ENCODE data around the gene GNG4. TPM values are rescaled to one million over a fixed set of nuclear protein-coding genes. Genes with fewer than 3 reads are reported as not detected.

GNG4 gene
- total RNA-seq (2014; rRNA removed; shearing (Covaris generic)), result 0.25 and 0.87 TPM in 2 replicates
- 0.20 TPM in 1 of 2 replicates, not detected in the other for polyA plus RNA-seq (2014; cell fraction: nucleus; rRNA removed)

GRCh38 chr1:235649368-235650163, at the start of gene GNG4:
Gene GNG4, minus strand, starts transcription at chr1:235649784. Its CDS starts 65,946 bp downstream, at chr1:235583838.
- DNase-seq (ENCODE audit: extremely low read depth, low read depth), result no peak

- no peak for DNase-seq (ENCODE audit: extremely low read depth, low read depth)
These were observed 47.9 kb upstream of the GNG4 start for GRCh38 chr1:235697508-235697907.

DNA sequence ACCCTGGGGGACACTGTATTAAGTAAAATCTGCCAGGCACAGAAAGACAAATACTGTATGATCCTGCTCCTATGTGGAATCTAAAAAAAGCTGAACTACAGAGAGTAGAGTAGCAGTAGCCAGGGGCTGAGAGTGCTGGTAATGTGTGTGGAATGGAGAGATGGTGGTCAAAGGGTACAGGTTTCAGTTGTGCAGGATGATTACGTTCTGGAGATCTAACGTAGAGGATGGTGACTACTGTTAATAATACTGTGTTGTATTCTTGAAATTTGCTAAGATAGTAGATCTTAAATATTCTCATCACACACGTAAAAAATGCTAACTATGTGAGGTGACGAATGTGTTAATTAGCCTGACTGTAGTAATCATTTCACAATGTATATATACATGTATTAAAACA, 39.8 kb upstream of the GNG4 start:
- DNase-seq (ENCODE audit: extremely low read depth, low read depth), result no peak

DNA sequence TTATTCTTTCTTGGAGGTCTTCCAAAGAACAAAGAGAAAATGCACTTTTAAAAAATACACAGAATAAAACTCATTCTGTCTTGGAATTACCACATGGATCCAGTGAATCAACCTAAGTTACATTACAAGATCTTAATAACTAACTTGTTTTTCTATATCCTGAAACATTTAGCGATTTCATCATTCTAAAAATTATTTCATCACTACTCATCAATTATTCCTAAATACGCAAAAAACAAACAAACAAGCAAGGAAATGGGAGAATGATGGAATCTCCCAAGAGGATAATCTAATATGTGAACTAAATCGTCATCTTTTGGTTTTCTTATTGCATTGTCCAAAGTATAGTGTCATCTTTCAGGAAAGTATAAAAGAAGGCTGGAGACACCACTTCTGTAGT, 38.5 kb upstream of the GNG4 start:
- DNase-seq (ENCODE audit: extremely low read depth, low read depth), result no peak

- no peak for DNase-seq (ENCODE audit: extremely low read depth, low read depth)
These were observed 34.1 kb upstream of the GNG4 start for GRCh38 chr1:235683653-235684052.

DNA sequence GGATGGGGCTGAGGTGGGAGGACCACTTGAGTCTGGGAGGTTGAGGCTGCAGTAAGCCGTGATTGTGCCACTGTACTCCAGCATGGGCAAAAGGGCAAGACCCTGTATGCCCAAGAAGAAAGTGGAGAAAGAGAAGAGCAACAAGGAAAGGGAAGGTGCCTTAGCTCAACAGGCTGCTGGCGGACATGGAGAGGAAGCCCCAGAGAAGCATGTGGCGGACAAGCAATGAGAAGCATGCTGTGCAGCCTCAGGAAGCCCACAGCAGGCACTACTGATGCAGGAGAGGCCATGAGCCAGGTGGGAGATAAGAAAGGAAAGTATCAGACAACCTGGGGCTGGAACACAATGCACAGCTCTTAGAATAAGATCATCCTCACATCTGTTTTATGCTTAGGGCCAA, 32.6 kb upstream of the GNG4 start:
- DNase-seq (ENCODE audit: extremely low read depth, low read depth), result no peak

DNA sequence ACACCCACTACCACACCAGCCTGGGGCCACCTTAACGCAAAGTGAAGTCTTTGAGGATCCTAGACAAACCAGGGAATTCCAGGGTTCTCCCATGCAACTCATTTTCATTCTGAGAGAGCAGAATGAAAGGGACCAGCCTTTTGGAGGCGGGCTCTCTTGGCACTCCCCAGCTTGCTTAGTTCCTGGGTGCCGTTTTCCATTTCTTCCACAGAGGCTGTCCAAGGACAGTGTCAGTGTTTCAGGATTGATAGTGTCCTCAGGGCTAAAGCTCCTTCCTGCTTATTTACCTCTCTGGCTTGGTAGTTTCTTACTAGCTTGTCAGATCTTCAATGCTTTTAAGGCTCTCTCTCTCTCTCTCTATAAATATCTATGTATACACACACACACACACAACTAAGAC, 30.1 kb upstream of the GNG4 start:
- DNase-seq (ENCODE audit: extremely low read depth, low read depth), result no peak

GRCh38 chr1:235679005-235679404, 29.4 kb upstream of the GNG4 start:
- DNase-seq (ENCODE audit: extremely low read depth, low read depth), result no peak

DNA sequence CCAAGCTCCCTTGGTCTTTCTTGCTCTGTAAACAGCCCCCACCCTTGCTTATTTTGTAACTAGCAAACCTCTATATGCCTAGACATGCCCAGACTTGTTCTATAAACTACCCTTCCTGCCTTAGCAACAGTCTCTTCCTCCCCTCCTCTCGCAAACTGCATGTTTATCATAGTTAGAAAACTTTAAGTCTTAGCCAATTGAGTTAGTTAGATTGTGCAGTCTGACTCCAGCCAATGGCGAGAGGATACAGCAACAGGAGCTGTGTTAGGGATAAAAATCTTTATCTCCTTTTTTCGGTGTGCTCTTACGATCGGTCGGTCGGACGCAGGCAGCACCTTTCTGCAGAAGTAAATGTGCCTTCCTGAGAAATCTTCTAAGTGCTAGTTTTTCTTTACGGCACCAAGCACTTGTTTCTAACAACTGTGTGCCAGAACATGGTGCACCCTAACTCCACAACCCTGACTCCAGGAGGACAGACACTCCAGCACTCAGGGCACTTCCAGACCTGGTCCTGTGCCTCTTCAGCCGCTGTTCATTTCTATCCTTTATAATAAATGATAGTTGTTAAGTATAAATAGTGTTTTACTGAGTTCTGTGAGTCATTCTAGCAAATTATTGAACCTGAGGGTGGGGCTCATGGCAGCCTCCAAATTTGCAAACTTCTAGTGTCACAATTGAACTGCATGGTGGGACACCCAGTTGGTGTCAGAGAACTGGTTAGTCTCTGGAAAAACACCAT, 25.7 kb upstream of the GNG4 start:
- DNase-seq (ENCODE audit: extremely low read depth, low read depth), result peak; percentile 17

DNA sequence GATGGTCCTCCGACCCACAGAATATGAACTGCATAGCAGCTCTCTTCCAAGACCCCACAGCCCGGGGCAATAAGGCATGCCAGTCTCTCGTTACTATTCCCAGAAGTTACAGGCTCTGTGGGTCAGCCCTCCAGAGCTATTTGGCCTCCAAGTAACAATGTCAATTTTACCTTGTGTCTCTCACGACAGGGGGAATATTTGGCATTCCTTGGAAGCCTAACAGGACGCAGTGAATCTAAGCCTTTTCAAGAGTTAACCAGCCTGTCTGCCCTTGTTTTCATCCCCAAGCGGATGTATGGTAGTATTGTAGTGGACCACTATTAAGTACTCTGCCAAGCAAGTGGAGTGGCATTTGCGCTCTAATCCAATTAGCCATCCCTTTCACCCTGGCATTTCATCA, 24.4 kb upstream of the GNG4 start:
- DNase-seq (ENCODE audit: extremely low read depth, low read depth), result no peak

GRCh38 chr1:235671992-235672391, 22.4 kb upstream of the GNG4 start:
- no peak for DNase-seq (ENCODE audit: extremely low read depth, low read depth)

GRCh38 chr1:235670157-235670776, 20.7 kb upstream of the GNG4 start:
- no peak for DNase-seq (ENCODE audit: extremely low read depth, low read depth)

- DNase-seq (ENCODE audit: extremely low read depth, low read depth), result no peak
These were observed 19.7 kb upstream of the GNG4 start for GRCh38 chr1:235669277-235669676.

DNA sequence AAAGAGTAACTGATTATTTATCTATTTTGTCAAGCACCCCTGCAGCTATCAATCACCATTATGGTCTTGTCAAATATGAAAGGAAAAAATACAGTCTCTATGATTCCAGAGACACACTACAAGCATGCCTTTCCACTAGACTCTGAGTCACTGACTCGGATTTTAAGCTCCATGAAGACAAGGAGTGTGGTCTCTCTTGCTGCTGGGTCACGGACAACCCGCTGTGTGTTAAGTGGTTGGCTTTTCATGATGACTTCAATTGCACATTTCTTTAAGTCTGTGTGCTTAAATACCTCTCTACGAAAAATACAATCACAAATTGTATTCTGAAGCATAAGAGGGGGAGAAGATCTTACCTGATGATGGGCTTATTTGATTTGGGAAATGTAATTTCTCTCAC, 14.0 kb upstream of the GNG4 start:
- DNase-seq (ENCODE audit: extremely low read depth, low read depth), result no peak

DNA sequence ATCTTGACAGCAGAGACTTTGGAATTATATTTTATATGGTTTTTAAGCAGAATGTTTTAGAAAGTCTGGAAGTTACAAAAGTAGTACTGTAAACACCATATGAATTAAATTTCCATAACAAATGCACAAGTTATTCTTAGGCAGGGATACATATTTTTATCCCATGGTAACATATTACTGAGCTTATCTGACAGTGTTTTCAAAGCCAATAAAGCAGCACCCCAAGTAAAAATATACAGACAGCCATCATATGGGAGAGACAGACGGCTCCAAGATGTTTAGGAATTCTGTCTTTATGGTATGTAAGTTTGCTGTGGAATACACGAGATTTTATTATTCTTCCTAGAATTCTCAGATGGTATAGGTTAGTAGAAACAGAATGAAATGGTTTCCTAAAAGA, 12.0 kb upstream of the GNG4 start:
- DNase-seq (ENCODE audit: extremely low read depth, low read depth), result no peak

DNA sequence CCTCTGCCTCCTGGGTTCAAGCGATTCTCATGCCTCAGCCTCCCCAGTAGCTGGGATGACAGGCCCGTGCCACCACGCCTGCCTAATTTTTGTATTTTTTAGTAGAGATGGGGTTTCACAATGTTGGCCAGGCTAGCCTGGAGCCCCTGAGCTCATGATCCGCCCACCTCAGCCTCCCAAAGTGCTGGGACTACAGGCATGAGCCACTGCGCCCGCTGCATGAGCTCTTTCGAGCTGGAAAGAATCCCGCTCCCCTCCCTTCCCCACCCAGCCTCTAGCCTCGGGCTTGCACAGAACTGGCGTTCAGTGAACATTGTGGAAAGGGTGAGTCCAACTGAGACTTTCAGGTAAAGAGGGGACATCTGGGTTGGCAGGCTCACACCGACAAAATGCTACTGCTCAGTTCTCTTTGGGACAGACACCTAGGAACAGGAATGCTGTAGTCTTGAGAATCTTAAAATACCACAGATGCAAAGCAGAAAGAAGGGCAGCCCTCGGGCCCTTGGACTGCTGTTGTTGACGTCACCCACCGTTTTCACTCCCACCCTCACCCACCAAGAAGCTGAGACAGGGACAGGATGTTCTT, 9.7 kb upstream of the GNG4 start:
- DNase-seq (ENCODE audit: extremely low read depth, low read depth), result no peak

GRCh38 chr1:235657747-235658526, 8.4 kb upstream of the GNG4 start:
- DNase-seq (ENCODE audit: extremely low read depth, low read depth), result no peak

DNA sequence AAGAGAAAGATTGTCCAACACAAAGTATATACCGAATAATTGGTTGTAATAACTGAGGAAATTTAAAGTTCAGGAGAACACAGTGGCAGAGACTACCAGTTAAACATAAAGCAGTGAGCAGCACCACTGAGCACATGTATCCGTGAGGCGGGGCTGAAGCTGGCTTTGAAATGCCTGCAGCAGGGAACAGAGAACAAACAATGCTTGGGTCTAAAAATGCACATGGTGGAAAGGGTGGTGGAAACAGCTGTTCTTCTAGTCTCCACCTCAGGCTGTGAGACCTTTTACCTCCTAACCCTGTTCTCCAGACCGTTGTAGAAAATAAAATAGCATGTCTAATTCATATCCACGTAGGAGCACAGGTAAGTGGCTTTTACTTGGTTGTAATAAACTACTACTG, 7.7 kb upstream of the GNG4 start:
- no peak for DNase-seq (ENCODE audit: extremely low read depth, low read depth)

- no peak for DNase-seq (ENCODE audit: extremely low read depth, low read depth)
These were observed 2.8 kb upstream of the GNG4 start for GRCh38 chr1:235652364-235652763.

GRCh38 chr1:235651170-235651806, 1.7 kb upstream of the GNG4 start:
- no peak for DNase-seq (ENCODE audit: extremely low read depth, low read depth)

All from NCI-H460 (cell line).